H1 (cell line): ENCODE data around the gene ZFYVE19. TPM values are rescaled to one million over a fixed set of nuclear protein-coding genes. Genes with fewer than 3 reads are reported as not detected.

Experiments
- CTCF ChIA-PET: fragments of 300-600 bp; sonication (Branson Sonifier 250); formaldehyde crosslinking; loops from one replicate; lab custom pipeline; 2021; ENCODE audit not compliant: partially characterized antibody; lab: Charles Lee
- POLR2A ChIA-PET: fragments of 300-600 bp; sonication (Branson Sonifier 250); formaldehyde crosslinking; loops from one replicate; lab custom pipeline; 2021; ENCODE audit warnings: inconsistent platforms; ENCODE audit not compliant: partially characterized antibody; lab: Charles Lee
- DNase-seq, 2 experiments: peaks; one replicate each; pipeline versions ENCODE4 v3.0.0 to v3.0.0-alpha.2; 2010 to 2022; ENCODE audit warnings: low spot score in 2 of 2, low read depth in 1 of 2, mixed read lengths in 1 of 2
- FAIRE-seq: peaks from 2 replicates; lab custom pipeline; 2011; peaks lifted over from hg19 to GRCh38; lab: Jason Lieb, UNC
- H2AFZ ChIP-seq: 2 replicates; pipeline ENCODE4 v1.8.1; 2012; ENCODE audit warnings: low read length, inconsistent platforms
- H2AK5ac ChIP-seq: 2 replicates; pipeline ENCODE4 v1.6.1; 2013; ENCODE audit warnings: low read depth, low read length
- H2BK120ac ChIP-seq: replicated peaks from 2 replicates; pipeline ENCODE3; 2013; ENCODE audit warnings: low read depth, low read length, inconsistent platforms
- H2BK12ac ChIP-seq: 2 replicates; pipeline ENCODE4 v1.6.1; 2013; ENCODE audit warnings: low read depth, low read length
- H2BK15ac ChIP-seq: 2 replicates; pipeline ENCODE4 v1.6.1; 2013; ENCODE audit warnings: low read length
- H2BK20ac ChIP-seq: 2 replicates; pipeline ENCODE4 v1.6.1; 2013; ENCODE audit warnings: low read length
- H2BK5ac ChIP-seq: 2 replicates; pipeline ENCODE4 v1.6.1; 2013; ENCODE audit warnings: low read depth, low read length
- H3K14ac ChIP-seq: 2 replicates; pipeline ENCODE4 v1.6.1; 2013; ENCODE audit warnings: inconsistent platforms; ENCODE audit not compliant: insufficient read length
- H3K18ac ChIP-seq: 2 replicates; pipeline ENCODE4 v1.6.1; 2013; ENCODE audit warnings: low read length; ENCODE audit errors: extremely low read depth
- H3K23ac ChIP-seq: 2 replicates; pipeline ENCODE4 v1.6.1; 2013; ENCODE audit warnings: inconsistent platforms; ENCODE audit not compliant: insufficient read length
- H3K23me2 ChIP-seq: 2 replicates; pipeline ENCODE4 v1.6.1; 2013; ENCODE audit warnings: low read depth, low read length
- H3K27ac ChIP-seq: 2 replicates; pipeline ENCODE4 v1.6.1; 2011; ENCODE audit warnings: low read depth, low read length, inconsistent platforms
- H3K27me3 ChIP-seq, 4 experiments: replicated peaks in 1 of 4; 1 replicate in 1 of 4; 2 replicates in 3 of 4; pipeline versions ENCODE4 v1.6.1 to v1.8.1; 2011 to 2013; ENCODE audit warnings: low read length in 3 of 4, mild to moderate bottlenecking in 3 of 4, inconsistent platforms in 2 of 4, mixed read lengths in 2 of 4, moderate library complexity in 1 of 4; ENCODE audit not compliant: control insufficient read depth in 3 of 4, insufficient read depth in 3 of 4; ENCODE audit errors: extremely low read depth in 1 of 4
- H3K36me3 ChIP-seq, 4 experiments: 2 replicates each; pipeline versions ENCODE4 v1.6.1 to v1.8.1; 2011 to 2013; ENCODE audit warnings: mild to moderate bottlenecking in 4 of 4, low read length in 3 of 4, moderate library complexity in 2 of 4, control low read depth in 1 of 4, inconsistent platforms in 1 of 4; ENCODE audit not compliant: insufficient read depth in 4 of 4, control insufficient read depth in 2 of 4
- H3K4ac ChIP-seq: replicated peaks from 2 replicates; pipeline ENCODE3; 2013; ENCODE audit warnings: low read length, low read depth, mixed read lengths, inconsistent platforms; ENCODE audit not compliant: insufficient read length
- H3K4me1 ChIP-seq, 4 experiments: replicated peaks in 1 of 4; 1 replicate in 1 of 4; 2 replicates in 3 of 4; pipeline versions ENCODE4 v1.6.1 to v1.8.1; 2011 to 2013; ENCODE audit warnings: low read length in 3 of 4, inconsistent platforms in 2 of 4, mixed read lengths in 1 of 4; ENCODE audit not compliant: insufficient read depth in 4 of 4, control insufficient read depth in 3 of 4
- H3K4me2 ChIP-seq, 2 experiments: 2 replicates each; pipeline versions ENCODE4 v1.6.1 to v1.8.1; 2011 to 2013; ENCODE audit warnings: low read depth in 2 of 2, low read length in 2 of 2, control low read depth in 1 of 2, inconsistent platforms in 1 of 2, mild to moderate bottlenecking in 1 of 2; ENCODE audit not compliant: insufficient read depth in 1 of 2
- H3K4me3 ChIP-seq, 4 experiments: fragments of 200-600, 300-600 bp in 1 of 4; sonication (generic), shearing (Covaris generic), sonication (Bioruptor Twin) in 1 of 4; 2 replicates each; pipeline versions ENCODE4 v1.5.1 to v1.8.1; 2011 to 2016; ENCODE audit warnings: low read length in 4 of 4, low read depth in 3 of 4, control low read depth in 2 of 4, inconsistent platforms in 2 of 4, mild to moderate bottlenecking in 2 of 4, mixed read lengths in 1 of 4, moderate library complexity in 1 of 4; ENCODE audit not compliant: insufficient read depth in 2 of 4; ENCODE audit errors: extremely low read depth in 1 of 4
- H3K56ac ChIP-seq: replicated peaks from 2 replicates; pipeline ENCODE3; 2013; ENCODE audit warnings: low read depth, mild to moderate bottlenecking, mixed read lengths, low read length, inconsistent platforms; ENCODE audit not compliant: insufficient read length
- H3K79me1 ChIP-seq: 2 replicates; pipeline ENCODE4 v1.6.1; 2013; ENCODE audit warnings: low read depth, low read length, control low read depth
- H3K79me2 ChIP-seq, 2 experiments: 2 replicates each; pipeline versions ENCODE4 v1.6.1 to v1.8.1; 2012 to 2013; ENCODE audit warnings: low read length in 2 of 2, mild to moderate bottlenecking in 2 of 2, inconsistent platforms in 1 of 2; ENCODE audit not compliant: insufficient read depth in 2 of 2, control insufficient read depth in 1 of 2
- H3K9ac ChIP-seq, 4 experiments: replicated peaks in 1 of 4; 1 replicate in 1 of 4; 2 replicates in 3 of 4; pipeline versions ENCODE4 v1.6.1 to v1.8.1; 2011 to 2013; ENCODE audit warnings: low read depth in 3 of 4, low read length in 3 of 4, control low read depth in 2 of 4, mild to moderate bottlenecking in 2 of 4, moderate library complexity in 2 of 4, inconsistent platforms in 1 of 4; ENCODE audit errors: extremely low read depth in 1 of 4
- H3K9me3 ChIP-seq, 2 experiments: 2 replicates each; pipeline versions ENCODE4 v1.6.1 to v1.8.1; 2012 to 2013; ENCODE audit warnings: mild to moderate bottlenecking in 2 of 2, moderate library complexity in 2 of 2, control low read depth in 1 of 2, inconsistent platforms in 1 of 2, low read depth in 1 of 2, low read length in 1 of 2, mixed read lengths in 1 of 2; ENCODE audit not compliant: insufficient read depth in 2 of 2
- H4K20me1 ChIP-seq, 2 experiments: replicated peaks in 1 of 2; 2 replicates each; pipeline versions ENCODE3 to v1.8.1; 2011 to 2013; ENCODE audit warnings: inconsistent platforms in 2 of 2, low read length in 2 of 2, mild to moderate bottlenecking in 1 of 2; ENCODE audit not compliant: insufficient read depth in 2 of 2, control insufficient read depth in 1 of 2
- H4K5ac ChIP-seq: 2 replicates; pipeline ENCODE4 v1.6.1; 2013; ENCODE audit warnings: low read length, low read depth, mixed read lengths, inconsistent platforms; ENCODE audit not compliant: insufficient read length
- H4K8ac ChIP-seq: 2 replicates; pipeline ENCODE4 v1.8.0; 2013; ENCODE audit warnings: mild to moderate bottlenecking, moderate library complexity, low read length, inconsistent platforms; ENCODE audit not compliant: insufficient read depth; ENCODE audit errors: extremely low read depth
- H4K91ac ChIP-seq: replicated peaks from 2 replicates; pipeline ENCODE3; 2013; ENCODE audit warnings: low read length, mixed read lengths, inconsistent platforms; ENCODE audit not compliant: insufficient read length
- E2F6 ChIP-seq: IDR thresholded peaks from 2 replicates; pipeline ENCODE4 v1.6.1; 2012; ENCODE audit warnings: inconsistent platforms
- KDM1A ChIP-seq: fragments of 200-600, 300-600 bp; sonication (generic); IDR thresholded peaks from 2 replicates; pipeline ENCODE4 v1.7.1; 2016; ENCODE audit warnings: mild to moderate bottlenecking, low read length, borderline replicate concordance
- WGBS, 2 experiments: shearing (Covaris generic) in 1 of 2; methylation state at CpG; one replicate each; pipeline versions ENCODE4 v1.1.6 to v1.1.7; 2013 to 2015; ENCODE audit warnings: low lambda C conversion rate in 2 of 2, mixed read lengths in 2 of 2, inconsistent platforms in 1 of 2, low coverage in 1 of 2, missing lambda C conversion rate in 1 of 2; ENCODE audit not compliant: insufficient replicate concordance in 2 of 2, insufficient coverage in 1 of 2, insufficient read length in 1 of 2; ENCODE audit errors: extremely low coverage in 1 of 2, missing lambda C conversion rate in 1 of 2; 5-methylcytosine and 5-hydroxymethylcytosine counted together
- polyA plus RNA-seq, 7 experiments: library from polyadenylated mRNA; depleted of rRNA in 3 of 7; stranded (reverse) in 5 of 7; unstranded in 2 of 7; fragments of >200 nt in 5 of 7; fragments of 200-250 nt in 2 of 7; gene quantifications; 1 replicate in 5 of 7; 2 replicates in 1 of 7; 4 replicates in 1 of 7; pipeline versions ENCODE4 v1.2.1 to v1.2.3, GENCODE V29; 2011 to 2013; ENCODE audit warnings: missing spikeins in 2 of 7, mixed read lengths in 2 of 7
- total RNA-seq: library from RNA; stranded (reverse); fragmentation: NEBNext Ultra II Directional; extraction: Animal tissue kit (Norgen Biotek cat#: 25700); gene quantifications from 2 replicates; pipeline ENCODE4 v1.2.1, GENCODE V29; 2021
- TF ChIP-seq, protein P1 (sequence below): IDR thresholded peaks from 2 replicates; pipeline ENCODE4 v1.6.1; 2012; ENCODE audit warnings: low read length, inconsistent platforms
- TF ChIP-seq, protein P2 (sequence below): IDR thresholded peaks from 2 replicates; pipeline ENCODE4 v1.6.1; 2011; ENCODE audit warnings: low read length, improper control_type of control experiment

The ZFYVE19 gene
- total and polyA plus RNA-seq, 2 of the 8 experiments (the other 6 are each of a cell fraction or from before 2014, with no cell fraction given), result 11.2 to 21.8 TPM

DNA sequence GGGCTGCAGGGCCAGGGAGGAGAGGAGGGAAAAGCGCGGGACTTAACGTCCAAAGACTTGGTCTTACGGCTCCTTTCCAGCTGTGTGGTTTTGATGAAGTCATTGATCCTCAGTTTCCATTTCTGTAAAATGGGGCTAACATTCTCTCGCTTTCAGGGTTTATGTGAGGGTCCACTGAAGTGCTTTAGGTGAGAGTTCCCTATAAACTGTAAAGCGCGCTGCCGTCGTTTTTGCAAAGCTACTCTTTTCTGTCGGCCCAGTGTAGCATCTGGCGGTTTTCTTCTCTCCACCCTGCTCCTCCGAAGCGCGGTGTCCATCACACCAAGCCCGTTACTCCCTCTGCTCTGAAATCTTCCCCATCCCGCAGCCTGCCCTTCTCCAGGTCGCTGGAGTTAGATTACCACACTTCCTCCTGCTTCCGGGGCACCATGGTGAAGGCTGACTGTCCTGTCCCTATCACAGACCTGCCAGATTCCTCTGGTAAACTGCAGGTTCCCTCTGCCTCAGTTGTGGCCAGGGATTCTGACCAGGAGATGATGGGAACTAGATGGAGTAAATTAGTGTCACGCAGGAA lies 1.1 kb downstream of the ZFYVE19 start:
- Histone ChIP-seq H3K9me3 (no peaks in the 10 kb centered on the region), H3K79me1 (no peaks in the 10 kb centered on the region), H3K23ac (no peak overlapping the region), H3K79me2 (no peaks in the 10 kb centered on the region; a peak in 1 of 4 replicates), H4K91ac (peak overlapping the region; percentile 49), H3K56ac (no peak overlapping the region), H2BK15ac (0 out of 2 replicates have a peak overlapping the region, but pooled peaks have one; percentile 89), H3K4me2 (peak overlapping the region; percentile 85 to 91), H3K27me3 (no peaks in the 10 kb centered on the region), H4K5ac (peak overlapping the region; percentile 71), H4K8ac (peak overlapping the region; percentile 29; the same call in 1 of the 2 replicates), H3K36me3 (peaks cover 0 to 2% (median 0%) of the 10 kb centered on the region in 4 experiments; a peak in 1 of 8 replicates), H2BK5ac (peak overlapping the region; percentile 69), H4K20me1 (no peaks in the 10 kb centered on the region), H2BK12ac (no peak overlapping the region), H3K27ac (no peak overlapping the region; the same call in 1 of the 2 replicates), H2AFZ (peak overlapping the region; percentile 91), H3K4me3 (peak overlapping the region; percentile 58 to 99 (median 76)), H2BK20ac (no peak overlapping the region), H3K23me2 (peaks cover 9% of the 10 kb centered on the region; the same call in 1 of the 2 replicates), H3K4ac (no peak overlapping the region), H3K18ac (peak overlapping the region; percentile 38; the same call in 1 of the 2 replicates), H3K9ac (no peak overlapping the region; a peak in 1 of 7 replicates), H3K14ac (no peak overlapping the region), H3K4me1 (peaks cover 0 to 10% (median 5%) of the 10 kb centered on the region in 4 experiments; a peak in 5 of 7 replicates), H2AK5ac (no peak overlapping the region), H2BK120ac (no peak overlapping the region)
- WGBS, 2 experiments, result 79% methylated on average over 16 of the region's 19 CpGs; no CpG with 5 or more reads in 1 of the 2 experiments
- DNase-seq, result no peak
- no peak for FAIRE-seq
- POLR2A ChIA-PET, result interaction anchor here (0.6 to 2.1 kb wide), 8 partner anchors 21 to 495 kb away, joined by 3 to 7 read pairs (median 4); partner anchors contain the start of genes RAD51, SPINT1 and VPS18
- CTCF ChIA-PET, result interaction anchor here (0.7 to 2.6 kb wide), 9 partner anchors 10 to 89 kb away, joined by 3 to 9 read pairs (median 5); partner anchors contain the start of gene RHOV
- TF ChIP-seq, protein P1, sequence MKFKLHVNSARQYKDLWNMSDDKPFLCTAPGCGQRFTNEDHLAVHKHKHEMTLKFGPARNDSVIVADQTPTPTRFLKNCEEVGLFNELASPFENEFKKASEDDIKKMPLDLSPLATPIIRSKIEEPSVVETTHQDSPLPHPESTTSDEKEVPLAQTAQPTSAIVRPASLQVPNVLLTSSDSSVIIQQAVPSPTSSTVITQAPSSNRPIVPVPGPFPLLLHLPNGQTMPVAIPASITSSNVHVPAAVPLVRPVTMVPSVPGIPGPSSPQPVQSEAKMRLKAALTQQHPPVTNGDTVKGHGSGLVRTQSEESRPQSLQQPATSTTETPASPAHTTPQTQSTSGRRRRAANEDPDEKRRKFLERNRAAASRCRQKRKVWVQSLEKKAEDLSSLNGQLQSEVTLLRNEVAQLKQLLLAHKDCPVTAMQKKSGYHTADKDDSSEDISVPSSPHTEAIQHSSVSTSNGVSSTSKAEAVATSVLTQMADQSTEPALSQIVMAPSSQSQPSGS, result peak; percentile 93; the same call in 1 of the 2 replicates
- TF ChIP-seq E2F6 (peak; percentile 40; the same call in 1 of the 2 replicates), KDM1A (peak; percentile 97)
- TF ChIP-seq, protein P2, sequence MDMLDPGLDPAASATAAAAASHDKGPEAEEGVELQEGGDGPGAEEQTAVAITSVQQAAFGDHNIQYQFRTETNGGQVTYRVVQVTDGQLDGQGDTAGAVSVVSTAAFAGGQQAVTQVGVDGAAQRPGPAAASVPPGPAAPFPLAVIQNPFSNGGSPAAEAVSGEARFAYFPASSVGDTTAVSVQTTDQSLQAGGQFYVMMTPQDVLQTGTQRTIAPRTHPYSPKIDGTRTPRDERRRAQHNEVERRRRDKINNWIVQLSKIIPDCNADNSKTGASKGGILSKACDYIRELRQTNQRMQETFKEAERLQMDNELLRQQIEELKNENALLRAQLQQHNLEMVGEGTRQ, result no peak
